K562 (cell line): ENCODE measurements around the gene HLA-E.
"Not testable (repeated sequence)": the region's sequence is repeated elsewhere in the genome, so short reads cannot be mapped to it uniquely, and the experiment has no call there.

Source experiments
- CTCF ChIP-seq, 3 experiments: IDR thresholded peaks in 2 of 3; conservative IDR thresholded peaks in 1 of 3; 2 replicates each; pipeline ENCODE4 v1.5.1; 2011 to 2012; ENCODE audit warnings: low read length in 3 of 3, mild to moderate bottlenecking in 3 of 3, control low read depth in 2 of 3, improper control_type of control experiment in 1 of 3, inconsistent platforms in 1 of 3, low read depth in 1 of 3, mixed read lengths in 1 of 3, moderate library complexity in 1 of 3; ENCODE audit not compliant: insufficient read depth in 2 of 3
- SIX5 ChIP-seq, 2 experiments: IDR thresholded peaks; 2 replicates each; pipeline ENCODE4 v1.6.1; 2011; ENCODE audit warnings: low read length in 2 of 2, borderline replicate concordance in 1 of 2, low read depth in 1 of 2, mild to moderate bottlenecking in 1 of 2, moderate library complexity in 1 of 2; ENCODE audit not compliant: insufficient read depth in 1 of 2
- ZBTB12 ChIP-seq: fragments of 250-450 bp; sonication (Bioruptor Pico); IDR thresholded peaks from 2 replicates; pipeline ENCODE4 v1.4.0; 2020

GRCh38 chr6:30488697-30489080 is 620 bp upstream of the HLA-E start:
- not testable (repeated sequence) for TF ChIP-seq CTCF (IDR thresholded peaks at IDR 0.05 in 2 of 3, conservative IDR thresholded peaks at IDR 0.05 in 1 of 3; ENCODE audit: insufficient read depth in 2 of 3, low read depth in 1 of 3, low read length in 3 of 3); ZBTB12 (CRISPR knock-in tag); SIX5 (IDR thresholded peaks at IDR 0.05; ENCODE audit: borderline replicate concordance in 1 of 2, insufficient read depth in 1 of 2, low read depth in 1 of 2, low read length in 2 of 2)
